ENCODE data around the gene PXYLP1. TPM values are rescaled to one million over a fixed set of nuclear protein-coding genes. Genes with fewer than 3 reads are reported as not detected.

Gene PXYLP1
- total RNA-seq, 1 donor from 2014 or later: 6.1 TPM

DNA sequence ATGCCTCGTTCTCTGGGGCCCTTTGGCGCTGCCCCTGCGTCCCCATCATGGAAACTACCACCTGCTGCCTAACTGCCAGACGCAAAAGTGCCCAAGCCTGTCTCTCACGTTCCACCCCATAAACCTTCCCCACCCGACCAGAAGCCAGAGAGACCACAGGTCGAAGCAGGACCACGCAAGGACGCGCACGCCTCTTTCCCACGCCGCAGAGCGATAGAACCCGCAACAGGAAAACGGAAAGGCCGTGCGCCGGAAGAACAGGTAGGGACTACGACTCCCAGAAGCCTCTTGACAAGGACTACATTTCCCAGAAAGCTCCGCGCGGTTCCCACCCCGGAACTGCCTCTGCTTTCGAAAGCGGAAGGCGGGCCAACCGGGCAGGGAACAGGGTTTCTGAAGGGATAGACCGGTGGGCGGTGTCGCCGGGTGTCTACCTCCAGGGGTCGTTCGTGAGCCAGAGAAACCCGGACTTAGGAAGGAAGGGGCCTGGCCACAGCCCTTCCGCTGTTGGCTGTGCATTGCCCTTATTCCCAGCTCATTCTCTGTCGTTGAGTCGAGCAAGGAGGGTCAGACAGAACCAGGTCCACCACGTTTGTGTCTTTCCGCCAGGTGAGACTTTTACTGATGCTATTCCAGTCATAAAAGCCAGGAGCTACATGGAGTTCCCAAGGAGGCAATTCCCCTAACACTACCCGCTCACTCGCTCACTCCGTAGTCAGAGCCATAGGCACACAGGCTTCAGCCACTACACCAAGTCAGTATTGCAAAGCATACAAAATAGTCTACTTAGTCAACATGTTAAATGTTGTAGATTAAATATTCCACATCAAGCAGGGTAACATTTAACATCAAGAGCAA lies 80.1 kb downstream of the PXYLP1 start:
- Histone ChIP-seq H3K27ac (ENCODE audit: low read depth, low read length) (peak overlapping the region; percentile 58), H2AFZ (ENCODE audit: low read depth, low read length) (peak overlapping the region; percentile 99), H3K9me3 (ENCODE audit: insufficient read depth, low read depth, low read length) (no peaks in the 10 kb centered on the region), H3K4me3 (ENCODE audit: insufficient read depth, low read depth, low read length) (peak overlapping the region; percentile 88), H3K36me3 (ENCODE audit: insufficient read depth, low read length) (no peaks in the 10 kb centered on the region), H4K20me1 (ENCODE audit: insufficient read depth, low read length) (no peaks in the 10 kb centered on the region), H3K4me2 (ENCODE audit: low read length) (peak overlapping the region; percentile 94), H3K9ac (ENCODE audit: low read length) (peak overlapping the region; percentile 85), H3K4me1 (ENCODE audit: insufficient read depth, low read length) (peaks cover 12% of the 10 kb centered on the region), H3K27me3 (ENCODE audit: insufficient read depth, low read length) (no peaks in the 10 kb centered on the region), H3K79me2 (ENCODE audit: insufficient read depth, low read length) (no peaks in the 10 kb centered on the region)
- H3K4me1 Mint-ChIP-seq (ENCODE audit: low read depth, unreplicated experiment): peaks cover 13% of the 10 kb centered on the region
- no peaks in the 10 kb centered on the region for H3K36me3 Mint-ChIP-seq (ENCODE audit: low read depth, unreplicated experiment)
- TF ChIP-seq, protein P1, sequence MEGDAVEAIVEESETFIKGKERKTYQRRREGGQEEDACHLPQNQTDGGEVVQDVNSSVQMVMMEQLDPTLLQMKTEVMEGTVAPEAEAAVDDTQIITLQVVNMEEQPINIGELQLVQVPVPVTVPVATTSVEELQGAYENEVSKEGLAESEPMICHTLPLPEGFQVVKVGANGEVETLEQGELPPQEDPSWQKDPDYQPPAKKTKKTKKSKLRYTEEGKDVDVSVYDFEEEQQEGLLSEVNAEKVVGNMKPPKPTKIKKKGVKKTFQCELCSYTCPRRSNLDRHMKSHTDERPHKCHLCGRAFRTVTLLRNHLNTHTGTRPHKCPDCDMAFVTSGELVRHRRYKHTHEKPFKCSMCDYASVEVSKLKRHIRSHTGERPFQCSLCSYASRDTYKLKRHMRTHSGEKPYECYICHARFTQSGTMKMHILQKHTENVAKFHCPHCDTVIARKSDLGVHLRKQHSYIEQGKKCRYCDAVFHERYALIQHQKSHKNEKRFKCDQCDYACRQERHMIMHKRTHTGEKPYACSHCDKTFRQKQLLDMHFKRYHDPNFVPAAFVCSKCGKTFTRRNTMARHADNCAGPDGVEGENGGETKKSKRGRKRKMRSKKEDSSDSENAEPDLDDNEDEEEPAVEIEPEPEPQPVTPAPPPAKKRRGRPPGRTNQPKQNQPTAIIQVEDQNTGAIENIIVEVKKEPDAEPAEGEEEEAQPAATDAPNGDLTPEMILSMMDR (IDR thresholded peaks at IDR 0.05; ENCODE audit: insufficient read depth, low read depth, low read length): peak; percentile 66
- no peak for TF ChIP-seq EZH2 (IDR thresholded peaks at IDR 0.05; ENCODE audit: insufficient read depth, low read length)
- H3K27ac Mint-ChIP-seq (ENCODE audit: unreplicated experiment): peak overlapping the region; percentile 15
- peak; percentile 92 for DNase-seq (ENCODE audit: low read depth)
- FAIRE-seq: no peak
- peaks cover 2% of the 10 kb centered on the region for H3K9me3 Mint-ChIP-seq (ENCODE audit: unreplicated experiment)
- H3K27me3 Mint-ChIP-seq (ENCODE audit: low read depth, unreplicated experiment): peaks cover 5% of the 10 kb centered on the region
- H3K4me3 Mint-ChIP-seq (ENCODE audit: unreplicated experiment): peak overlapping the region; percentile 92

DNA sequence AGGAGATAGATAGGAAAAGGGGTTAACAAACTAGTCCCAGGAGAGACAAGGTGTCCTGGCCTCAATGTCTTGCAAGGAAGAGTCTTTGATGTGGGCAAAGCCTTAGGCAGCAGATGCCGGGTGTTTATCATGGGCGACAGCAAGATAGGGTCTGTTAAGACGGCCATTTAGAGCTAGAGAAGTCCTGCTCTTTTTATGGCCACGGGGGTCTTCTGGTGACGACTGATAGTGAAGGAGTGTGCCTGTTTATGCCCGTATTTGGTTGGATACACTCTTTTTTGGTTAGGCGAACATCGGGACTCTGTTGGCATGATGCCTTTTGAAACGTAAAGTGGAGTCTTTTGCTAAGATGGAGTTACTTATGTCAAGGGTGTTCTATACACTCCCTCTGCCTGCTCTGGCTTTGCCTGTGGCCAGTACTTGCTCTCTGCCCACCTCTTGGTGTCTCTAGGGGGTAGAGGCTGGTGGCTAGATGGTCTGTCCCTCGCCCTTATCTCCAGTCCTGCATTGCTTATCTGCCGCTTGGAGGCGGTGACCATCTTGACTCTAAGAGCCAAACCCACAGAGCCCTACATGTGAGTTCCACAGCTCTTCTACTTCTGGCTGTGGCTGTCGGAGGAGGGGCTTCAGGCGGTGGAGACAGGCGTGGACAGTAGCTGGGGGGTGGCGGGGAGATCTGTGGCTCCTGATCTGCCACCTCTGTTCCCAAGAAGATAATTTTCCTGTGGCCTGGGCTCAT lies 80.9 kb downstream of the PXYLP1 start:
- H3K4me1 Mint-ChIP-seq (ENCODE audit: low read depth, unreplicated experiment): peaks cover 13% of the 10 kb centered on the region
- Histone ChIP-seq H3K9me3 (ENCODE audit: insufficient read depth, low read depth, low read length) (no peaks in the 10 kb centered on the region), H3K79me2 (ENCODE audit: insufficient read depth, low read length) (no peaks in the 10 kb centered on the region), H3K27ac (ENCODE audit: low read depth, low read length) (peak overlapping the region; percentile 58), H3K9ac (ENCODE audit: low read length) (peak overlapping the region; percentile 85), H3K4me3 (ENCODE audit: insufficient read depth, low read depth, low read length) (peak overlapping the region; percentile 88), H2AFZ (ENCODE audit: low read depth, low read length) (peak overlapping the region; percentile 99), H3K36me3 (ENCODE audit: insufficient read depth, low read length) (no peaks in the 10 kb centered on the region), H3K27me3 (ENCODE audit: insufficient read depth, low read length) (no peaks in the 10 kb centered on the region), H3K4me2 (ENCODE audit: low read length) (peak overlapping the region; percentile 94), H3K4me1 (ENCODE audit: insufficient read depth, low read length) (peaks cover 12% of the 10 kb centered on the region), H4K20me1 (ENCODE audit: insufficient read depth, low read length) (no peaks in the 10 kb centered on the region)
- peak overlapping the region; percentile 15 for H3K27ac Mint-ChIP-seq (ENCODE audit: unreplicated experiment)
- TF ChIP-seq EZH2 (IDR thresholded peaks at IDR 0.05; ENCODE audit: insufficient read depth, low read length): no peak
- TF ChIP-seq, protein P1 (IDR thresholded peaks at IDR 0.05; ENCODE audit: insufficient read depth, low read depth, low read length): no peak
- no peaks in the 10 kb centered on the region for H3K36me3 Mint-ChIP-seq (ENCODE audit: low read depth, unreplicated experiment)
- peaks cover 2% of the 10 kb centered on the region for H3K9me3 Mint-ChIP-seq (ENCODE audit: unreplicated experiment)
- peaks cover 5% of the 10 kb centered on the region for H3K27me3 Mint-ChIP-seq (ENCODE audit: low read depth, unreplicated experiment)
- FAIRE-seq (no peak), DNase-seq (ENCODE audit: low read depth) (no peak)
- H3K4me3 Mint-ChIP-seq (ENCODE audit: unreplicated experiment): no peak overlapping the region

Data from astrocyte (in vitro differentiated cells and primary cell).